Measurements from ENCODE around the gene PLEKHM3.

The PLEKHM3 gene

GRCh38 chr2:207938886-207939285, 86.4 kb downstream of the PLEKHM3 start:
- Histone ChIP-seq H3K27ac (ENCODE audit: low read length) (no peak overlapping the region), H3K27me3 (ENCODE audit: control insufficient read depth, insufficient read depth, low read length) (no peaks in the 10 kb centered on the region), H3K36me3 (ENCODE audit: control insufficient read depth, low read depth, low read length) (no peaks in the 10 kb centered on the region), H3K9me3 (ENCODE audit: control insufficient read depth, low read depth, low read length) (no peaks in the 10 kb centered on the region), H3K4me1 (ENCODE audit: control insufficient read depth, low read depth, low read length) (peaks cover 12% of the 10 kb centered on the region), H3K9ac (ENCODE audit: low read length) (no peak overlapping the region), H3K4me3 (ENCODE audit: low read length) (no peak overlapping the region)

- H3K27ac ChIP-seq (ENCODE audit: low read length) = no peak overlapping the region
- no peaks in the 10 kb centered on the region for H3K27me3 ChIP-seq (ENCODE audit: control insufficient read depth, insufficient read depth, low read length)
- no peak overlapping the region for H3K9ac ChIP-seq (ENCODE audit: low read length)
- no peak overlapping the region for H3K4me3 ChIP-seq (ENCODE audit: low read length)
- no peaks in the 10 kb centered on the region for H3K36me3 ChIP-seq (ENCODE audit: control insufficient read depth, low read depth, low read length)
- H3K4me1 ChIP-seq (ENCODE audit: control insufficient read depth, low read depth, low read length) = peaks cover 17% of the 10 kb centered on the region
- H3K9me3 ChIP-seq (ENCODE audit: control insufficient read depth, low read depth, low read length) = no peaks in the 10 kb centered on the region
These were observed 86.9 kb downstream of the PLEKHM3 start for GRCh38 chr2:207938415-207938814.

- Histone ChIP-seq H3K4me3 (ENCODE audit: low read length) (no peak overlapping the region), H3K36me3 (ENCODE audit: control insufficient read depth, low read depth, low read length) (no peaks in the 10 kb centered on the region), H3K9ac (ENCODE audit: low read length) (no peak overlapping the region), H3K4me1 (ENCODE audit: control insufficient read depth, low read depth, low read length) (peaks cover 21% of the 10 kb centered on the region), H3K27me3 (ENCODE audit: control insufficient read depth, insufficient read depth, low read length) (no peaks in the 10 kb centered on the region), H3K27ac (ENCODE audit: low read length) (no peak overlapping the region), H3K9me3 (ENCODE audit: control insufficient read depth, low read depth, low read length) (no peaks in the 10 kb centered on the region)
These were observed 87.5 kb downstream of the PLEKHM3 start for GRCh38 chr2:207937823-207938222.

GRCh38 chr2:207937253-207937652, 88.1 kb downstream of the PLEKHM3 start:
- Histone ChIP-seq H3K9me3 (ENCODE audit: control insufficient read depth, low read depth, low read length) (no peaks in the 10 kb centered on the region), H3K4me1 (ENCODE audit: control insufficient read depth, low read depth, low read length) (peaks cover 21% of the 10 kb centered on the region), H3K4me3 (ENCODE audit: low read length) (no peak overlapping the region), H3K9ac (ENCODE audit: low read length) (no peak overlapping the region), H3K36me3 (ENCODE audit: control insufficient read depth, low read depth, low read length) (no peaks in the 10 kb centered on the region), H3K27me3 (ENCODE audit: control insufficient read depth, insufficient read depth, low read length) (no peaks in the 10 kb centered on the region), H3K27ac (ENCODE audit: low read length) (no peak overlapping the region)

- Histone ChIP-seq H3K9ac (ENCODE audit: low read length) (no peak overlapping the region), H3K4me1 (ENCODE audit: control insufficient read depth, low read depth, low read length) (peaks cover 21% of the 10 kb centered on the region), H3K9me3 (ENCODE audit: control insufficient read depth, low read depth, low read length) (no peaks in the 10 kb centered on the region), H3K4me3 (ENCODE audit: low read length) (no peak overlapping the region), H3K36me3 (ENCODE audit: control insufficient read depth, low read depth, low read length) (no peaks in the 10 kb centered on the region), H3K27ac (ENCODE audit: low read length) (no peak overlapping the region), H3K27me3 (ENCODE audit: control insufficient read depth, insufficient read depth, low read length) (no peaks in the 10 kb centered on the region)
These were observed 88.9 kb downstream of the PLEKHM3 start for GRCh38 chr2:207936380-207936779.

GRCh38 chr2:207935991-207936370, 89.3 kb downstream of the PLEKHM3 start:
- Histone ChIP-seq H3K9me3 (ENCODE audit: control insufficient read depth, low read depth, low read length) (no peaks in the 10 kb centered on the region), H3K4me1 (ENCODE audit: control insufficient read depth, low read depth, low read length) (peaks cover 21% of the 10 kb centered on the region), H3K4me3 (ENCODE audit: low read length) (no peak overlapping the region), H3K36me3 (ENCODE audit: control insufficient read depth, low read depth, low read length) (no peaks in the 10 kb centered on the region), H3K27me3 (ENCODE audit: control insufficient read depth, insufficient read depth, low read length) (no peaks in the 10 kb centered on the region), H3K9ac (ENCODE audit: low read length) (no peak overlapping the region), H3K27ac (ENCODE audit: low read length) (no peak overlapping the region)

GRCh38 chr2:207935121-207935990, 90.0 kb downstream of the PLEKHM3 start:
- Histone ChIP-seq H3K36me3 (ENCODE audit: control insufficient read depth, low read depth, low read length) (no peaks in the 10 kb centered on the region), H3K4me3 (ENCODE audit: low read length) (no peak overlapping the region), H3K9me3 (ENCODE audit: control insufficient read depth, low read depth, low read length) (no peaks in the 10 kb centered on the region), H3K27me3 (ENCODE audit: control insufficient read depth, insufficient read depth, low read length) (no peaks in the 10 kb centered on the region), H3K9ac (ENCODE audit: low read length) (no peak overlapping the region), H3K27ac (ENCODE audit: low read length) (no peak overlapping the region), H3K4me1 (ENCODE audit: control insufficient read depth, low read depth, low read length) (peaks cover 21% of the 10 kb centered on the region)

GRCh38 chr2:207934720-207935119, 90.6 kb downstream of the PLEKHM3 start:
- no peak overlapping the region for H3K9ac ChIP-seq (ENCODE audit: low read length)
- H3K36me3 ChIP-seq (ENCODE audit: control insufficient read depth, low read depth, low read length) = no peaks in the 10 kb centered on the region
- H3K27me3 ChIP-seq (ENCODE audit: control insufficient read depth, insufficient read depth, low read length) = no peaks in the 10 kb centered on the region
- H3K4me3 ChIP-seq (ENCODE audit: low read length) = no peak overlapping the region
- H3K4me1 ChIP-seq (ENCODE audit: control insufficient read depth, low read depth, low read length) = peaks cover 21% of the 10 kb centered on the region
- no peak overlapping the region for H3K27ac ChIP-seq (ENCODE audit: low read length)
- no peaks in the 10 kb centered on the region for H3K9me3 ChIP-seq (ENCODE audit: control insufficient read depth, low read depth, low read length)

GRCh38 chr2:207933396-207934065, 91.8 kb downstream of the PLEKHM3 start:
- Histone ChIP-seq H3K27ac (ENCODE audit: low read length) (no peak overlapping the region), H3K9ac (ENCODE audit: low read length) (no peak overlapping the region), H3K36me3 (ENCODE audit: control insufficient read depth, low read depth, low read length) (no peaks in the 10 kb centered on the region), H3K4me1 (ENCODE audit: control insufficient read depth, low read depth, low read length) (peaks cover 21% of the 10 kb centered on the region), H3K4me3 (ENCODE audit: low read length) (no peak overlapping the region), H3K9me3 (ENCODE audit: control insufficient read depth, low read depth, low read length) (no peaks in the 10 kb centered on the region), H3K27me3 (ENCODE audit: control insufficient read depth, insufficient read depth, low read length) (no peaks in the 10 kb centered on the region)

GRCh38 chr2:207932106-207932505, 93.2 kb downstream of the PLEKHM3 start:
- Histone ChIP-seq H3K4me1 (ENCODE audit: control insufficient read depth, low read depth, low read length) (peaks cover 21% of the 10 kb centered on the region), H3K27ac (ENCODE audit: low read length) (no peak overlapping the region), H3K4me3 (ENCODE audit: low read length) (no peak overlapping the region), H3K27me3 (ENCODE audit: control insufficient read depth, insufficient read depth, low read length) (no peaks in the 10 kb centered on the region), H3K9me3 (ENCODE audit: control insufficient read depth, low read depth, low read length) (no peaks in the 10 kb centered on the region), H3K36me3 (ENCODE audit: control insufficient read depth, low read depth, low read length) (no peaks in the 10 kb centered on the region), H3K9ac (ENCODE audit: low read length) (no peak overlapping the region)

GRCh38 chr2:207930747-207931146, 94.6 kb downstream of the PLEKHM3 start:
- Histone ChIP-seq H3K27me3 (ENCODE audit: control insufficient read depth, insufficient read depth, low read length) (no peaks in the 10 kb centered on the region), H3K9ac (ENCODE audit: low read length) (no peak overlapping the region), H3K27ac (ENCODE audit: low read length) (no peak overlapping the region), H3K4me1 (ENCODE audit: control insufficient read depth, low read depth, low read length) (peaks cover 21% of the 10 kb centered on the region), H3K4me3 (ENCODE audit: low read length) (no peak overlapping the region), H3K36me3 (ENCODE audit: control insufficient read depth, low read depth, low read length) (no peaks in the 10 kb centered on the region), H3K9me3 (ENCODE audit: control insufficient read depth, low read depth, low read length) (no peaks in the 10 kb centered on the region)

GRCh38 chr2:207929923-207930322, 95.4 kb downstream of the PLEKHM3 start:
- no peaks in the 10 kb centered on the region for H3K27me3 ChIP-seq (ENCODE audit: control insufficient read depth, insufficient read depth, low read length)
- H3K27ac ChIP-seq (ENCODE audit: low read length) = no peak overlapping the region
- no peaks in the 10 kb centered on the region for H3K9me3 ChIP-seq (ENCODE audit: control insufficient read depth, low read depth, low read length)
- no peak overlapping the region for H3K9ac ChIP-seq (ENCODE audit: low read length)
- H3K4me3 ChIP-seq (ENCODE audit: low read length) = no peak overlapping the region
- peaks cover 14% of the 10 kb centered on the region for H3K4me1 ChIP-seq (ENCODE audit: control insufficient read depth, low read depth, low read length)
- no peaks in the 10 kb centered on the region for H3K36me3 ChIP-seq (ENCODE audit: control insufficient read depth, low read depth, low read length)
